ENCODE data around the gene IL1RAPL1.

- TF ChIP-seq ZNF274 (IDR thresholded peaks at IDR 0.05; ENCODE audit: low read depth, low read length), result no peak
- TF ChIP-seq YY1 (IDR thresholded peaks at IDR 0.05; ENCODE audit: insufficient read depth, insufficient read length), result no peak
- no peak for TF ChIP-seq SUZ12 (IDR thresholded peaks at IDR 0.05; ENCODE audit: extremely low read depth, insufficient read depth, insufficient read length)
Measured at GRCh38 chrX:29872831-29873230, 1285.6 kb downstream of the IL1RAPL1 start.

All from NT2/D1 (cell line).